AML-193 (cell line): ENCODE results near the gene PRKCH.

ENCODE experiments used
- DNase-seq, 2 experiments: peaks; one replicate each; lab custom pipeline; 2025; lab: John Stamatoyannopoulos, UW

PRKCH gene

DNA sequence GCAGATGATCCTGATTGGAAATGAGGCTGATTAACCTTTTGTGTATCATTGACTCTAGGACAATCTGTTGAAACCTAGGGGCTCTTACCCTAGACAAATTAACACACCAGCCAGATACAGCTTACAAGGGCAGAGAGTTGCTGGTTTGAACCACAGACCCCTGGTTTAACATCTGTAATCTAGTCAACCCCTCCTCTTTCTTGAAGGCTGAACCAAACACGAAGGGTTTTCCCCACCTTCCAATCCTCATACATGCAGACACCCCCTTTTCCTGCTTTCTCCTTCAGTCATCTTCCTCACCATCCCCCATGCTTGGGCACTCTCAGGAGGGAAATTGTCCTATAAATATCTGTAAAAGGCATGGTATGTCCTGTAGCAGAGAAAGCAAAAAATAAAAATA, 247.9 kb downstream of the PRKCH start:
- DNase-seq, result no peak

GRCh38 chr14:61569812-61570548, 248.6 kb downstream of the PRKCH start:
- peak; percentile 96 to 97 for DNase-seq

GRCh38 chr14:61570549-61571290, 249.3 kb downstream of the PRKCH start:
- peak; percentile 44 to 54 for DNase-seq

DNA sequence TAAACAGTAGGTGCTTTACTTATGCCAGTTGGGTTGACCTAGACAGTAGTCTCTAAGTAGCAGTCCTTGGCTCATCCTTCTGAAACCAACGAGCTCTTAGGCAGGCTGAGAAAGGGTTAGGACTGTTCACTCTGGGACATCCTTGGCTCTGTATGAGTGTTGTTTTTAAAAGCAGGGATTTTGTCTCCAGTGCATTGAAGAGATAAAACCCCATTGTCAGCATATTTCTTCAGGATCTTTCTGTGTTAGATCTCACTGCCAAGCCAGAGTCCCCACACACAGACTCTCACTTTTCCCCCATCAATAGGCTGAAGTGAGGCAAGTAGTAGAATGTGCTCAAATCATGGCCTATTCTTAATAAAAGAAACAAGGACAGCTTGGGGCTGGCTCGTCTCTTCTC, 250.5 kb downstream of the PRKCH start:
- DNase-seq, result no peak

- DNase-seq, result no peak
Measured at GRCh38 chr14:61573321-61573720, 251.9 kb downstream of the PRKCH start.

- DNase-seq, result no peak
Measured at GRCh38 chr14:61573748-61574513, 252.6 kb downstream of the PRKCH start.

- DNase-seq, result no peak
Measured at GRCh38 chr14:61574514-61574807, 253.1 kb downstream of the PRKCH start.

- DNase-seq, result no peak
Measured at GRCh38 chr14:61575126-61575525, 253.7 kb downstream of the PRKCH start.

DNA sequence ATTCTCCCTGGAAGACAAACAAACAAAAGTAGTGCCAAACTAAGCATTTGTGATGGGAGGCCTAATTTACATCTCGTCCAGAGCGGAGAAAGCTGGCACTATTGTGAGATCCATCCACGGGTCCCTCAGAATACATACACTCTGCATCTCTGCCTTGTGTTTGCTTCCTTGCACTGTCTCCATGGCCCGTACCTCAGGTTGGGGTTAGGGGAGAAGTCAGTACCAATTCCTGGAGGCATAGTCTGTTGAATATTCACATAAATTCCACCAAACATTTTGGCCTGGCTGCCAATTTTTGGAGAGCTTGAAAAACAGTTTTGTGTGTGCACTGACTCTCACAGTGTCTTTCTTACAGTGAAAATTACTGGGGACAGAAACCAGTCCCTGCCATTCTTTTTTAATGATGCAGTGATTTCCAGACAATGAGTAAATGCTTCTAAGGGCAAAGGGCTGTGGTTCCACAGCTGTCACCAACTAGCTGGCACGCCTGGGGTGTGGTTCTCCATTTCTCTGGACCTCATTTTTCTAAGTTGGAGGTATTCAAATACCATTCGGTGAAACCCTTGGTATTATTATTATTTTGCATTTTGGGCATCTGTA, 254.3 kb downstream of the PRKCH start:
- no peak for DNase-seq

GRCh38 chr14:61577506-61577931, 256.1 kb downstream of the PRKCH start:
- no peak for DNase-seq

DNA sequence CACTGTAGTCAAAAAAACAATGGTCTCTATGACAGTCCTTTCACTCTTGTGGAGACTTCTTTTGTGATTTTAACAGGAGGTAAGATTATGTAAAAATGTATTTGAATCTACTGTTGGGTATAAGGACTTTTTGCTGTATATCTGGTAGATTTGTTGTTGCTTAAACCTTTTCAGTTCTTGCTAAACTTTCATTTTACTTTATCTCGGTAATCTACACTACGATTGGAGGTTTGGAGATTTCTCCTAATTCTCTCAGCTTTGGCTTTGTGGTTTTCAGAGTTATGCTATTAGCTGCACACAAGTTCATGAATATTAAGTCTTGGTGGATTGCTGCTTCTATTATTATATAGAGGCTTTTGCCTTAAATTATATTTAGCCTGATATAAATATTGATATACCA, 257.4 kb downstream of the PRKCH start:
- DNase-seq, result no peak

DNA sequence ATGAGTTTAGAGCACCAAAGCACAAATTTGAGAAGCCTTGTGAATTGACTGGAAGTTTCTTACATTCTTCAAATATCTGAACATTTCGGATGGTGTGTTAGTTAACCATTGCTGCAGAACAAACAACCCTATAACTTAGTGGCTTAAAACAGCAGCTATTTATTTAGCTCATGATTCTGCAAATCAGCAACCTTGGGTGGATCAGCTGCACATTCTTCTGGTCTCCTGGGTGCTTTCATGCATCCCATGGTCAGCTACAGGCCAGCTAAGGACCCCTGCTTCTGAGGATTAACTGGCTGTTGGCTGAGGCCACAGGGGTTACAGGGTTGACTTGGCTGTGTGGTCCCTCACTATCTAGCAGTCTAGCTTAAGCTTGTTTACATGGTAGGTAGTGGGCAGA, 260.0 kb downstream of the PRKCH start:
- DNase-seq, result no peak

DNA sequence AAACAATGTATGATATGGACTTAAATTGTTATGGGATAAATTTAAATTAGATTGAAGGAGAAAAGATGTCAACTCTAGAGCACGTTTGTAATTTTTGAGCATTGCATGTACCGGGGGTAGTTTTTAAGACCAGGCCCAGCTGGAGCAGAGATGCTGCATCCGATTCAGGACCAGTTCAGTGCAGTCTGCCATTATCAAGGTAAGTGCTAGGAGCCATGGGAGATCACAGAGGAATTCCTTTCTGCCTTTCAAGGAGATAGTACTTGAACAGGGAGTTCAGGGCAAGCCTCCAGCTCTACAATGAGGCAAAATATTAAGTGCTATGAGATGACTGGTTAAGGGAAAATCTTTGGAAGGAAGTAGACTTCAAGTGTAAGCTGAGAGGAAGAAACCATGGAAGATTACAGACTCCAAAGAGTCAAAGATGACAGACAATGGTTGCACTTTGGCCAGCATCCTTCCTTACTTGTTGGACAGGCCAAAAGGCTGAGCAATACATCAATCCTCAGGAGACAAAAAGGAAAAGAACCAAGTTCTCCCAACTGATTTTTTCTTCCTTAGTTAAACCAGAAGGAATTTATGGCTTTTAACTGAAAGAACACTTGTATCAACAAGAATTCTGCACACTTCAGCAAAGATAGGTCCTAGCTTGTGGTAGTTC, 260.7 kb downstream of the PRKCH start:
- no peak for DNase-seq

- DNase-seq, result no peak
Measured at GRCh38 chr14:61582815-61583214, 261.4 kb downstream of the PRKCH start.

GRCh38 chr14:61584331-61584741, 263.0 kb downstream of the PRKCH start:
- DNase-seq, result no peak

DNA sequence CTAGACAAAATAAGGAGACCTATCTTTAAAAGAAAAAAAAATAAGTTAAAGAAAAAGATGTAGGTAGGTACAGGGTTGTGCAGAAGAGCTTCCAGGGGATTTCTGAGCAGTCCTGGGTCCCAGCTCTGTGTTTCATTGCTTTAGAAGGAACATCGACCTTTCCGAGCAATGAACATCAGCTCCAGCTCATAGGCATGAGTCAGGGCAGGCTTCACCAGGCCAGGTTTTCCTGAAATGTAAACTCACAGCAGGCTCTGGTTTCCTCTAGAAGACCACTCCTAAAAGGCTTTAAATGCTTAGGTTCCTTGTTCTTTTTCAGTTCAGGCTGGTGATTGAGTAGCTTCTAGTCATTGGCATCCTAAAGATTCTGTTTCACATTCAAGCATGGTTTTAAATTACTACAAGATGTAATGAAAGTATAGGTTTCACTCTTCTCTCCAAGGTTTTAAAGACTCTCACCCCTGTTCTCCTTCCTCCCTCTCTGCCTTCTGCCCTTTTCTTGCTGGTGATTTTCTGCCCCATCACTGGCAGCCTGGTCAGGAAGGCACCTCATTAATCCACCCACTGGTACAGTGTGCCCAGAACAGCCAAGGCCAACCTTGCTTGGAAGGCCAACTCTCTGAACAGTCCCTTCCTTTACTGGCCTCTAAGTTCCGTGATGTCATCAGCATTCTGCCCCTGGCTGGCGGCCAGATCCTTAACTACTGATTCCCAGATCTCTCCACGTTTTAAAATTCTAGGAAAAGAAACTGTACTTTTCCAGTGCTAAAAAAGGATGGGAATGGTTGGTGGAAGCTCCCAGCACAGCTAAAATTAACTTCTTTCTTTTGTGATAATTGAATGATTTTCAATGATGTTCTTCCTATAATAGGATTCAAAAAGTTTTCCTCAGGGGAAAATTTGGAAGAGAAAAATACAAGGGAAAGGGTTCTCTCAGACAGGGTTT, 264.5 kb downstream of the PRKCH start:
- no peak for DNase-seq

GRCh38 chr14:61586544-61587055, 265.2 kb downstream of the PRKCH start:
- DNase-seq, result no peak

GRCh38 chr14:61587081-61587713, 265.8 kb downstream of the PRKCH start:
- DNase-seq, result no peak

DNA sequence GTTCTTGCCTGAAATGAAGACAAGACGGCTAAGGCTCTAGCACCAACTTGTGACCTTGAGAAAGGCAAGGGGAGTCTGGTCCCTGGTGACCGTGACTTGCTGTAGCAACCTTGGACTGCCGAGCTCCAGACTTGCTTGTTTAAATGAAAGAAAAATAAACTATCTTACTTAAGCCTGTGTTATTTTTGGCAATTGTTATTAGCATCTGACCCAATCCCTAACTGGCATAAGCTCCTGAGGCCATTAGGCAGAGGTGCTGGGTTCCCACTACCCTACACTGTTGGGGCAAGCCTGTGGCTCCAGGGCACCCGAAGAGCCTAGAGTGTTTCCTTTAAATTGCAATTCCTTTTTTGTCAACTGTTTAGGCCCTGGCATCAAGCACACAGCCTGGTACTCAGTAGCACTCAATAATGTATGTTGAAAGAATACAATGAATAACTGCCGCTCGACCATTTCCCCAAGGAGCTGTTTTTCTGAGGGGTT, 267.1 kb downstream of the PRKCH start:
- no peak for DNase-seq
